WI38 (cell line): ENCODE data around the gene ARID3B.

ENCODE experiments used
- H3K4me3 ChIP-seq: 2 replicates; pipeline ENCODE4 v1.5.1; 2011; ENCODE audit warnings: low read depth, mild to moderate bottlenecking, control low read depth, low read length
- TF ChIP-seq, protein P1 (sequence below): IDR thresholded peaks from 2 replicates; pipeline ENCODE4 v1.5.1; 2012; ENCODE audit warnings: low read depth, mild to moderate bottlenecking, control low read depth, low read length

The ARID3B gene

DNA sequence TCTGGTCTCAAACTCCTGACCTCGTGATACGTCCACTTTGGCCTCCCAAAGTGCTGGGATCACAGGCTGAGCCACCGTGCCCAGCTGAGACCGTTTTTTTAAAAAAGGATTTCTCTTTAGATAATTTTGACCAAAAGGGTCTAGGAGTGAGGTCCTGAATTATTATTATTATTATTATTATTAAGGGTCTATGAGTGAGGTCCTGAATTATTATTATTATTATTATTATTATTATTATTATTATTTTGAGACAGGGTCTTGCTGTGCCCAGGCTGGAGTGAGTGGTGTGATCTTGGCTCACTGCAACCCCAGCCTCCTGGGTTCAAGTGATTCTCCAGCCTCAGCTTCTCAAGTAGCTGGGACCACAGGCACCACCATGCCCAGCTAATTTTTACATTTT lies 20.6 kb upstream of the ARID3B start:
- TF ChIP-seq, protein P1, sequence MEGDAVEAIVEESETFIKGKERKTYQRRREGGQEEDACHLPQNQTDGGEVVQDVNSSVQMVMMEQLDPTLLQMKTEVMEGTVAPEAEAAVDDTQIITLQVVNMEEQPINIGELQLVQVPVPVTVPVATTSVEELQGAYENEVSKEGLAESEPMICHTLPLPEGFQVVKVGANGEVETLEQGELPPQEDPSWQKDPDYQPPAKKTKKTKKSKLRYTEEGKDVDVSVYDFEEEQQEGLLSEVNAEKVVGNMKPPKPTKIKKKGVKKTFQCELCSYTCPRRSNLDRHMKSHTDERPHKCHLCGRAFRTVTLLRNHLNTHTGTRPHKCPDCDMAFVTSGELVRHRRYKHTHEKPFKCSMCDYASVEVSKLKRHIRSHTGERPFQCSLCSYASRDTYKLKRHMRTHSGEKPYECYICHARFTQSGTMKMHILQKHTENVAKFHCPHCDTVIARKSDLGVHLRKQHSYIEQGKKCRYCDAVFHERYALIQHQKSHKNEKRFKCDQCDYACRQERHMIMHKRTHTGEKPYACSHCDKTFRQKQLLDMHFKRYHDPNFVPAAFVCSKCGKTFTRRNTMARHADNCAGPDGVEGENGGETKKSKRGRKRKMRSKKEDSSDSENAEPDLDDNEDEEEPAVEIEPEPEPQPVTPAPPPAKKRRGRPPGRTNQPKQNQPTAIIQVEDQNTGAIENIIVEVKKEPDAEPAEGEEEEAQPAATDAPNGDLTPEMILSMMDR: no peak
- H3K4me3 ChIP-seq: no peak overlapping the region

DNA sequence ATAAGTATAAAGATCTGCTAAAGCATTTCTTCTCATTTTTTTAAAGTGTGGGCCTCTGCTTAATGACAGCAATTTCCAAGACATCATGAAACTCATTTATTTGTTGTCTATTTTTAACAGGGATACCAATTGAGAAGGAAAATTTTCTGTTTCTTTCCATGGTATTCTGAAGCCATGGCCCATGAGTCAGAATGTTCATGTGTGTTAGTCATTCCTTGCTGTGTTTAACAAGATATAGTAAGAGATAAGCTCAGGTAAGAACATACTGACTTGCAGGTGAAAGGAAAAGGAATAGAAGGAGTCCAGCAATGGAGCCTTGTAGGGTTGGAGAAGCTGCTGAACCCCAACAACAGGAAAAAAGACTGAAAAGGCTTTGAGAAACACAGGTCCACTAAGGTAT lies 17.0 kb upstream of the ARID3B start:
- no peak overlapping the region for H3K4me3 ChIP-seq
- TF ChIP-seq, protein P1: no peak

DNA sequence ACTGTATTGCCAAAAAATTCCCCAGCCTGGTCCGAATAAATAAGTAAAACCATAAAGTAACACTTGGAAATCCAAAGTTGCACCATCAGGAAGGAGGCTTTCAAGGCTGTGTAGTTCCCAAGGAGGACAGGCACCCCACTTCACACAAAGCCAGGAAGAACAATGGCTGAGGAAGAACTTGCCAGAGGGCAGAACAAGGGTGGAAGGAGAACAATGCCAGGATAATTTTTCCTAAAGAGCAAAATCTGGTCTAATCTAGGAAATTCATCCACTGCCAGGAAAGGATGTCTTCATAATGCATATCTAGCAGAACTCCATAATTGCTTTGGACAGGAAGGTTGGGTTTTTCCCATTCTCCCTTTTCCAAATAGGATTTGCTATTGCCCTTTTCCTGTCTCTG lies 15.7 kb upstream of the ARID3B start:
- no peak overlapping the region for H3K4me3 ChIP-seq
- TF ChIP-seq, protein P1: no peak

DNA sequence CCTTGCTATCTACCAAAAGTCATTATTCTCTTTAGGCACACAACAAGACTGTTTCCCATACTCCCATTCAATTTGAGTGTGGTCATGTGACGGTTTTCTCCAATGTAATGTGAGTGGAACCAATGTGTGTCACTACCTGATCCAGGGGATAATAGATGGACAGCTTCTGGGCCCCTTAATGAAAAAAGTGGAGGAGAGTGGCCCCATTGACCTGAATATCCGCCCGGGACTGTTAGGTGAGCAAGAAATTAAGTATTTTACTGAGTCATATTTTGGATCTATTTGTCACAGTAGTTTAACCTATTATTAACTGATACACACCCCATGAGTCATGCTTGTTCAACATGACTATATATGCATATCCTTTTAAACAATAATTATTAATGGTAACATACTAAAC lies 15.1 kb upstream of the ARID3B start:
- no peak overlapping the region for H3K4me3 ChIP-seq
- TF ChIP-seq, protein P1: no peak

DNA sequence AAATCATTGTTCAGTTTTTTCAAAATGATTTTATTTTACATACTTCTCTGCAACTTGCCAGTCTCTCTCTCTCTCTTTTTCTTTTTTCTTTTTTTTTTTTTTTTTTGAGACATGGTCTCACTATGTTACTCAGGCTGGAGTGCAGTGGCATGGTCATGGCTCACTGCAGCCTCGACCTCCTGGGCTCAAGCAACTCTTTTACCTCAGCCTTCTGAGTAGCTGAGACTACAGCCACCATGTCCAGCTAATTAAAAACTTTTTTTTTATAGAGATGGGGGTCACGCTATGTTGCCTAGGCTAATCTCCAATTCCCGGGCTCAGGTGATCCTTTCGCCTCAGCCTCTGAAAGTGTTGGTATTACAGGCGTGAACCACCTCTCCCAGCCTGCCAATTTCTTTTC lies 12.1 kb upstream of the ARID3B start:
- TF ChIP-seq, protein P1: no peak
- H3K4me3 ChIP-seq: no peak overlapping the region

DNA sequence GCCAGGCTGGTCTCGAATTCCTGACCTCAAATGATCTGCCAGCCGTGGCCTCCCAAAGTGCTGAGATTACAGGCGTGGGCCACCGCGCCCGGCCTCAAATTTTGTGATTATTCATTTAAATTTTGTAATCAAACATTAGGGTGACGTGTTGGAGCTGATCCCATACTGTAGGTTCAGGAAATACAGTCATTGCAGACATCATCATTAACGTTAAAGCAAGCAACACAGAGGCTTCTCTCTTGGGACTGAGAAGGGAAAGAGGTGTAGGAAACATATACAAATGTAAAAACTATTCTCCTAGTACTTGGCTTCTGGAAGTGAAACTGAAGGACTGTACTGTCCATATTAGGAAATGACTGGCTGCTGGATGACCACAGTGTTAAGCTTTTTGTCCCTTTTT lies 11.1 kb upstream of the ARID3B start:
- no peak overlapping the region for H3K4me3 ChIP-seq

DNA sequence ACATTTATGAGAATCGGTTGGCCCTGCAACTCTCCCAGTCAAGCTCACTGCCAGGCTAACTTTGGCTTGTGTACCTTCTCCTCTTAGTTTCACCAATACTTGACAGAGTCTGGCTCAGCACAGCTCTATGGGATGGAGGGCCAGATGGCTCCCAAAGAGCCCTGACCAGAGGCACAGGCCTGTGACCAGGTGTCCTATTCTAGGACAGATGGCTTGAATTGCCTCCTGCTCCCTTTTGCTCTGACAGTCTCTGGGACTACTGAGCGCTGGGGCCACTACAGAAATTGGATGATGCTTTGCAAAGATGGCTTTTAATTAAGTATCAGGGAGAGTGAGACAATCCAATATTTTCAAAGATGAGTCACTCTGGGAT lies 10.3 kb upstream of the ARID3B start:
- TF ChIP-seq, protein P1: no peak
- no peak overlapping the region for H3K4me3 ChIP-seq

More for the DNA sequence above, 11.1 kb upstream of the ARID3B start:
- TF ChIP-seq, protein P1: no peak
